ENCODE measurements around the gene GSTO2. TPM values are rescaled to one million over a fixed set of nuclear protein-coding genes. Genes with fewer than 3 reads are reported as not detected.

The GSTO2 gene
- total RNA-seq, 3 donors from 2014 or later (not counting 1 experiment from before 2014, with no cell fraction given) = 0.75 to 1.4 (median 0.84) TPM

GRCh38 chr10:104324931-104325330 lies 55.9 kb downstream of the GSTO2 start:
- no peaks in the 10 kb centered on the region for H3K9me3 ChIP-seq (ENCODE audit: control insufficient read depth, insufficient read depth, low read length)
- ATAC-seq = no peak
- WGBS (ENCODE audit: insufficient coverage) = 85% methylated on average over 10 of the region's 10 CpGs
- Mint-ChIP-seq H3K27me3 (ENCODE audit: low read depth in 2 of 2) (no peaks in the 10 kb centered on the region), H3K36me3 (no peaks in the 10 kb centered on the region), H3K27ac (peak overlapping the region; percentile 98 to 100), H3K9me3 (no peaks in the 10 kb centered on the region), H3K4me1 (peaks cover 100% of the 10 kb centered on the region in 2 donors), H3K4me3 (peak overlapping the region; percentile 82)
- H3K4me1 ChIP-seq (ENCODE audit: control insufficient read depth, insufficient read depth, low read length) = peaks cover 96% of the 10 kb centered on the region
- H3K4me3 ChIP-seq (ENCODE audit: low read length) = no peak overlapping the region
- H3K27me3 ChIP-seq (ENCODE audit: control insufficient read depth, insufficient read depth, low read length) = no peaks in the 10 kb centered on the region
- H3K27ac ChIP-seq (ENCODE audit: low read length) = peak overlapping the region; percentile 94
- no peak for TF ChIP-seq CTCF (IDR thresholded peaks at IDR 0.05)
- H3K36me3 ChIP-seq (ENCODE audit: control insufficient read depth, insufficient read depth, low read length) = peaks cover 3% of the 10 kb centered on the region
- DNase-seq = no peak
- intact Hi-C loops (cut with micrococcal nuclease) = loop anchor here (10.0 kb wide), 1 partner anchor 410 kb away; the partner anchor contains the start of gene STN1

GRCh38 chr10:104325436-104326435 lies 56.8 kb downstream of the GSTO2 start:
- ATAC-seq (no peak), DNase-seq (peak in 1 of 2 donors; percentile 23)
- no peaks in the 10 kb centered on the region for H3K27me3 ChIP-seq (ENCODE audit: control insufficient read depth, insufficient read depth, low read length)
- intact Hi-C loops (cut with micrococcal nuclease) = loop anchor here (10.0 kb wide), 1 partner anchor 411 kb away; the partner anchor contains the start of gene STN1
- H3K4me3 ChIP-seq (ENCODE audit: low read length) = no peak overlapping the region
- peak overlapping the region; percentile 82 for H3K4me3 Mint-ChIP-seq
- 53% methylated on average over 28 of the region's 28 CpGs for WGBS (ENCODE audit: insufficient coverage)
- no peaks in the 10 kb centered on the region for H3K9me3 Mint-ChIP-seq
- TF ChIP-seq CTCF (IDR thresholded peaks at IDR 0.05) = no peak
- peaks cover 2% of the 10 kb centered on the region for H3K36me3 ChIP-seq (ENCODE audit: control insufficient read depth, insufficient read depth, low read length)
- H3K27me3 Mint-ChIP-seq (ENCODE audit: low read depth in 2 of 2) = no peaks in the 10 kb centered on the region
- peaks cover 100% of the 10 kb centered on the region for H3K4me1 ChIP-seq (ENCODE audit: control insufficient read depth, insufficient read depth, low read length)
- H3K4me1 Mint-ChIP-seq = peaks cover 100% of the 10 kb centered on the region in 2 donors
- no peaks in the 10 kb centered on the region for H3K9me3 ChIP-seq (ENCODE audit: control insufficient read depth, insufficient read depth, low read length)
- no peaks in the 10 kb centered on the region for H3K36me3 Mint-ChIP-seq
- peak overlapping the region; percentile 94 for H3K27ac ChIP-seq (ENCODE audit: low read length)
- peak overlapping the region; percentile 98 to 100 for H3K27ac Mint-ChIP-seq

- peak overlapping the region; percentile 94 for H3K27ac ChIP-seq (ENCODE audit: low read length)
- Mint-ChIP-seq H3K4me1 (peaks cover 99 to 100% of the 10 kb centered on the region in 2 donors), H3K27me3 (ENCODE audit: low read depth in 2 of 2) (no peaks in the 10 kb centered on the region), H3K9me3 (no peaks in the 10 kb centered on the region), H3K4me3 (peak overlapping the region; percentile 82), H3K27ac (peak overlapping the region; percentile 98 to 100), H3K36me3 (no peaks in the 10 kb centered on the region)
- ATAC-seq = no peak
- no peak for TF ChIP-seq CTCF (IDR thresholded peaks at IDR 0.05)
- 92% methylated on average over 9 of the region's 9 CpGs for WGBS (ENCODE audit: insufficient coverage)
- H3K27me3 ChIP-seq (ENCODE audit: control insufficient read depth, insufficient read depth, low read length) = no peaks in the 10 kb centered on the region
- H3K36me3 ChIP-seq (ENCODE audit: control insufficient read depth, insufficient read depth, low read length) = peaks cover 6% of the 10 kb centered on the region
- no peak for DNase-seq
- peaks cover 98% of the 10 kb centered on the region for H3K4me1 ChIP-seq (ENCODE audit: control insufficient read depth, insufficient read depth, low read length)
- H3K4me3 ChIP-seq (ENCODE audit: low read length) = no peak overlapping the region
- no peaks in the 10 kb centered on the region for H3K9me3 ChIP-seq (ENCODE audit: control insufficient read depth, insufficient read depth, low read length)
- intact Hi-C loops (cut with micrococcal nuclease) = loop anchor here (10.0 kb wide), 1 partner anchor 412 kb away; the partner anchor contains the start of gene STN1
Observed at GRCh38 chr10:104326991-104327610, 58.1 kb downstream of the GSTO2 start.

Data from natural killer cell (primary cell).